Nephron progenitor cell (in vitro differentiated cells): ENCODE data around the gene MTCP1.
A peak's percentile ranks its signal among the peaks of the same experiment; 100 is the strongest.

Experiments
- DNase-seq: peaks from one replicate; pipeline ENCODE4 v3.0.0; 2021
- H3K27ac Mint-ChIP-seq: 2 replicates; pipeline ENCODE4 v1.8.0; 2021; ENCODE audit warnings: mild to moderate bottlenecking, moderate library complexity, mixed read lengths
- H3K27me3 Mint-ChIP-seq: 2 replicates; pipeline ENCODE4 v1.8.0; 2021; ENCODE audit warnings: mild to moderate bottlenecking, low read depth, mixed read lengths; ENCODE audit not compliant: poor library complexity
- H3K36me3 Mint-ChIP-seq: 2 replicates; pipeline ENCODE4 v1.8.0; 2021; ENCODE audit warnings: low read depth, mixed read lengths
- H3K4me1 Mint-ChIP-seq: 2 replicates; pipeline ENCODE4 v1.8.0; 2021; ENCODE audit warnings: mixed read lengths
- H3K4me3 Mint-ChIP-seq: 2 replicates; pipeline ENCODE4 v1.8.0; 2021; ENCODE audit warnings: mild to moderate bottlenecking, moderate library complexity, mixed read lengths
- H3K9me3 Mint-ChIP-seq: 2 replicates; pipeline ENCODE4 v1.8.0; 2021; ENCODE audit warnings: mild to moderate bottlenecking, moderate library complexity, mixed read lengths
- TF ChIP-seq, protein P1 (sequence below): fragments of 200-600 bp; sonication (generic); IDR thresholded peaks from 2 replicates; pipeline ENCODE4 v1.5.0; 2021; ENCODE audit warnings: antibody characterized with exemption

MTCP1 gene

DNA sequence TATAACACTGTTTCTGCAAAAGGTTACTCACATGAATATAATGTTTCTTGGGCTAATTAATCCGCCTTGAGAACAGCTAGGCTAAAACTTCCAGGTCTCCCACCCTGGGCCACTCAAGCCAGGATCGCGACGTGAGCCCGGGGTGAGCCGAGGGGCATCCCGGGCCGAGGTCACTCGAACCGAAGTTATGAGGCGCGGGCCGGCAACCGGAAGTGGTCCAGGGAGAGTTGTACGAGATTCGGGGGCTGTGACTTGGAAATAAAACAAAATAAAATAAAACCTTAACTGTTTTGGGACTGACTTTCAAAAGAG is 317 bp downstream of the MTCP1 start:
- DNase-seq: no peak
- Mint-ChIP-seq H3K9me3 (peaks cover 34% of the 10 kb centered on the region), H3K27ac (peak overlapping the region; percentile 58), H3K36me3 (peaks cover 21% of the 10 kb centered on the region), H3K27me3 (no peaks in the 10 kb centered on the region), H3K4me3 (peak overlapping the region; percentile 82), H3K4me1 (peaks cover 43% of the 10 kb centered on the region)
- TF ChIP-seq, protein P1, sequence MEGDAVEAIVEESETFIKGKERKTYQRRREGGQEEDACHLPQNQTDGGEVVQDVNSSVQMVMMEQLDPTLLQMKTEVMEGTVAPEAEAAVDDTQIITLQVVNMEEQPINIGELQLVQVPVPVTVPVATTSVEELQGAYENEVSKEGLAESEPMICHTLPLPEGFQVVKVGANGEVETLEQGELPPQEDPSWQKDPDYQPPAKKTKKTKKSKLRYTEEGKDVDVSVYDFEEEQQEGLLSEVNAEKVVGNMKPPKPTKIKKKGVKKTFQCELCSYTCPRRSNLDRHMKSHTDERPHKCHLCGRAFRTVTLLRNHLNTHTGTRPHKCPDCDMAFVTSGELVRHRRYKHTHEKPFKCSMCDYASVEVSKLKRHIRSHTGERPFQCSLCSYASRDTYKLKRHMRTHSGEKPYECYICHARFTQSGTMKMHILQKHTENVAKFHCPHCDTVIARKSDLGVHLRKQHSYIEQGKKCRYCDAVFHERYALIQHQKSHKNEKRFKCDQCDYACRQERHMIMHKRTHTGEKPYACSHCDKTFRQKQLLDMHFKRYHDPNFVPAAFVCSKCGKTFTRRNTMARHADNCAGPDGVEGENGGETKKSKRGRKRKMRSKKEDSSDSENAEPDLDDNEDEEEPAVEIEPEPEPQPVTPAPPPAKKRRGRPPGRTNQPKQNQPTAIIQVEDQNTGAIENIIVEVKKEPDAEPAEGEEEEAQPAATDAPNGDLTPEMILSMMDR: no peak

DNA sequence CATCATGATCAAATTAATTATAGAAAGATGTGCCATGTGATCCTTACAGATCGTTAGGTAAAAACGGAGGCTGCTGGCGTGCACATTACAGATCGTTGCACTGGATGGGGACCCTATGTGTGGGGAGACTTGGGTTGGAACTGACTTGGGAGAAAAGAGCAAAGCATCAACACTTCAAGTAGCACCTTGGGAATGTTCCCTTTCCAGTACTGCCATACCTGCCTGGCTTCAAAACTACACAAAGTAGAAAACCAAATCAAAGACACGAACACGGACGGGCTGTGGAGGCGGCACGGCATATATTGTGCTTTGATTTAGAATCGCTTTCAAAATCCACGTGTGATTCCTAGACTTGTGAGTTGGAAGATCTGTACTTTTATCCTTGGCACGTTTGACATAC is 898 bp downstream of the MTCP1 start:
- H3K4me3 Mint-ChIP-seq: peak overlapping the region; percentile 82
- H3K36me3 Mint-ChIP-seq: peaks cover 16% of the 10 kb centered on the region
- peaks cover 43% of the 10 kb centered on the region for H3K4me1 Mint-ChIP-seq
- H3K9me3 Mint-ChIP-seq: peaks cover 31% of the 10 kb centered on the region
- no peak overlapping the region for H3K27ac Mint-ChIP-seq
- H3K27me3 Mint-ChIP-seq: no peaks in the 10 kb centered on the region
- no peak for DNase-seq
- TF ChIP-seq, protein P1: no peak

DNA sequence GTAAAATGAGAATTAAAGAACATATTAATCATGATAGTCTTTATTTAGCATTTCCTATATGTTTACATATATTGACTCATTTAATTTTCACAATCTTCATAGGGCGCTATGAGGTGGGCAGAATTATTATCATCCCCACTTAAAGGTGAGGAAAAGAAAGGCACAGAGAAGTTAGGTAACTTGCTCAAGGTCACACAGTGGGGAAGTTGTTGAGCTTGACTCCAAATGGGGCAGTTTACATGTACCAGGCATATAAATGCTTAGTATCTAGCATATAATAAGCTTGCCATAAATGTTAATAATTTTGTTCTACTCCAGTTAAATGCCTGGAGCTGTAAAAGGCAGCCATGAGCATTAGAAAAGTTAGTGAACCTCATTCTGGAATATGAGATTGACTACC is 1.5 kb downstream of the MTCP1 start:
- Mint-ChIP-seq H3K36me3 (peaks cover 15% of the 10 kb centered on the region), H3K9me3 (peaks cover 31% of the 10 kb centered on the region), H3K27me3 (no peaks in the 10 kb centered on the region), H3K4me1 (peaks cover 42% of the 10 kb centered on the region), H3K27ac (no peak overlapping the region), H3K4me3 (peak overlapping the region; percentile 82)
- no peak for DNase-seq
- TF ChIP-seq, protein P1: no peak

GRCh38 chrX:155068165-155068564 is 2.8 kb downstream of the MTCP1 start:
- no peak overlapping the region for H3K27ac Mint-ChIP-seq
- no peaks in the 10 kb centered on the region for H3K27me3 Mint-ChIP-seq
- TF ChIP-seq, protein P1: no peak
- peak overlapping the region; percentile 52 for H3K4me3 Mint-ChIP-seq
- DNase-seq: no peak
- peaks cover 22% of the 10 kb centered on the region for H3K9me3 Mint-ChIP-seq
- peaks cover 30% of the 10 kb centered on the region for H3K4me1 Mint-ChIP-seq
- H3K36me3 Mint-ChIP-seq: peaks cover 4% of the 10 kb centered on the region

GRCh38 chrX:155065035-155065734 is 5.8 kb downstream of the MTCP1 start:
- Mint-ChIP-seq H3K4me1 (peaks cover 17% of the 10 kb centered on the region), H3K36me3 (peaks cover 5% of the 10 kb centered on the region), H3K4me3 (no peak overlapping the region), H3K27me3 (no peaks in the 10 kb centered on the region), H3K27ac (peak overlapping the region; percentile 20), H3K9me3 (peaks cover 13% of the 10 kb centered on the region)
- TF ChIP-seq, protein P1: no peak
- no peak for DNase-seq

GRCh38 chrX:155061760-155062159 is 9.2 kb downstream of the MTCP1 start:
- H3K4me3 Mint-ChIP-seq: no peak overlapping the region
- peaks cover 12% of the 10 kb centered on the region for H3K9me3 Mint-ChIP-seq
- H3K27ac Mint-ChIP-seq: no peak overlapping the region
- peaks cover 5% of the 10 kb centered on the region for H3K36me3 Mint-ChIP-seq
- no peaks in the 10 kb centered on the region for H3K27me3 Mint-ChIP-seq
- peaks cover 8% of the 10 kb centered on the region for H3K4me1 Mint-ChIP-seq
- TF ChIP-seq, protein P1: no peak
- no peak for DNase-seq
